GM12801 (cell line): ENCODE data around the gene PLEKHA8.

Source experiments
- TF ChIP-seq, protein P1 (sequence below): IDR thresholded peaks from one replicate; pipeline ENCODE4 v1.5.1; 2011; ENCODE audit warnings: control low read depth; ENCODE audit not compliant: insufficient read length; ENCODE audit errors: extremely low read depth

The PLEKHA8 gene

DNA sequence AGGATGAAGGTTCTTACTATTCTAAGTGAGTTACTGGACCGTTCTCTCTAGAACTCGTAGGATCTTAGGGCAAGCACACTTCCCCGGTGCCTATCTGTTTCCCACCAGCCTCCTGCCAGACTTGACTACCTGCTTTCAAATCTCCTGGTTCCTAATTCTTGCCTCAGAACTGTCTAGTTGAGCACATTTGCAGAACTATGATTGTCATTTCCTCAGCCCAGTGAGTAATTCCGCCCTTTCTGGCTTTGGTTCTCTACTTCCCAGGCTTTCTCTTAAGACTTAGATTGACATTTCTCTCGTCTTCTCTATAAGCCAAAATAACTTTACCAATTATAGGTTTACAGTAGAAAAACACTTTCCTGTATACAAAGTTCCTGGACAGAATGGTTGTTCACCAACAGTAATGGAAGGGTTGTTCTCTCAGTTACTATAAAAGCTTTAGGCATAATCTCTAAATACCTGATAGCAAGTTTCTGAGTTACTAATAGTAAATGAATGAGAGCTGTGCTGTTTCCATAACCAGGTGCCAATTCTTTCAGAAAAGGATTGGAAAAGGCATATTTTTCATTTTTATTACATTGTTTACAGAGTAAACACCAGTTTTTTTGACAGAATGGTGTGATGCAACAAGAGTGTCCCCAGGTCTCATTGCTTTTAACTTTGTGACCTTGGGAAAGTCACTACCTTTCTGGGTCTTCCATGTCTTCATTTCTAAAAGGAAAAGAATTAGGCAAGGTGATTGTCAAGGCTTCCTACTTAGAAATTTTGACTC is 41.1 kb downstream of the PLEKHA8 start:
- TF ChIP-seq, protein P1, sequence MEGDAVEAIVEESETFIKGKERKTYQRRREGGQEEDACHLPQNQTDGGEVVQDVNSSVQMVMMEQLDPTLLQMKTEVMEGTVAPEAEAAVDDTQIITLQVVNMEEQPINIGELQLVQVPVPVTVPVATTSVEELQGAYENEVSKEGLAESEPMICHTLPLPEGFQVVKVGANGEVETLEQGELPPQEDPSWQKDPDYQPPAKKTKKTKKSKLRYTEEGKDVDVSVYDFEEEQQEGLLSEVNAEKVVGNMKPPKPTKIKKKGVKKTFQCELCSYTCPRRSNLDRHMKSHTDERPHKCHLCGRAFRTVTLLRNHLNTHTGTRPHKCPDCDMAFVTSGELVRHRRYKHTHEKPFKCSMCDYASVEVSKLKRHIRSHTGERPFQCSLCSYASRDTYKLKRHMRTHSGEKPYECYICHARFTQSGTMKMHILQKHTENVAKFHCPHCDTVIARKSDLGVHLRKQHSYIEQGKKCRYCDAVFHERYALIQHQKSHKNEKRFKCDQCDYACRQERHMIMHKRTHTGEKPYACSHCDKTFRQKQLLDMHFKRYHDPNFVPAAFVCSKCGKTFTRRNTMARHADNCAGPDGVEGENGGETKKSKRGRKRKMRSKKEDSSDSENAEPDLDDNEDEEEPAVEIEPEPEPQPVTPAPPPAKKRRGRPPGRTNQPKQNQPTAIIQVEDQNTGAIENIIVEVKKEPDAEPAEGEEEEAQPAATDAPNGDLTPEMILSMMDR, result no peak

DNA sequence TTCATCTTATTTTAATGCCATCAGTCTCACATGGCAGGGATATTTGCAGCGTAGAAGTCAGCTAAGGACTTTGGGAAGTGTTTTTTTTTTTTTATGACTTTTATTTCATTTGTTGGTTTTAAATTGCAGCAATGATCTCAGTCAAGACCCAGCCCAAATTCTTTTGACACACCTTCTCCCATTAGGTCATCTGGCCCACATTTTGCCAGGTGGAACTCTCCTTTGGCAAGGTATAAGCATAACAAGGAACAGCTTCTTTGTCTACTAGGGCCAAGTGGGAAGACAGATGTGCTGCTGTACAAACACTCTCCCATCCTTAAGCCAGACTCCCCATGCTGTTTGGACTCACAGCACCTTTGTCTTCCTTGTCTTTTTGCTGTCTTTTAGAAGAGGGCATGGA is 41.8 kb downstream of the PLEKHA8 start:
- TF ChIP-seq, protein P1, result no peak

DNA sequence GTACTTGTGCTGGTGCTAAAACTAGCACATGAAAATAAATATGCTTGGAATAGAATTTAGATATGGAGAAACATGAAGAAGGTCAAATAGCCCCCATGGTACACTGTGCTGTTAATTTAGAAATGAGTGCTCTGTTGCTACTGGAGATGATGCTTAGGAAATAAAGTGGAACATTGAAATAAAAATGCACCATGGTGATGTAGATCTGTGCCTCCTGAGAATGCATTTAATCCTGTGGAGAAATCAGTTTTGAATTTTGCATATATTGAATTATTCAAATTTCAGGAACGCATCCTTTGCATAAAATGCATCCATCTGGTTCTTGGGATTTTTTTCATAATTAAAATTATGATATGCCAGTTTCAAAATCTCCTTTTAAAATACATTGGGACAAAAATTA is 44.5 kb downstream of the PLEKHA8 start:
- TF ChIP-seq, protein P1, result no peak

DNA sequence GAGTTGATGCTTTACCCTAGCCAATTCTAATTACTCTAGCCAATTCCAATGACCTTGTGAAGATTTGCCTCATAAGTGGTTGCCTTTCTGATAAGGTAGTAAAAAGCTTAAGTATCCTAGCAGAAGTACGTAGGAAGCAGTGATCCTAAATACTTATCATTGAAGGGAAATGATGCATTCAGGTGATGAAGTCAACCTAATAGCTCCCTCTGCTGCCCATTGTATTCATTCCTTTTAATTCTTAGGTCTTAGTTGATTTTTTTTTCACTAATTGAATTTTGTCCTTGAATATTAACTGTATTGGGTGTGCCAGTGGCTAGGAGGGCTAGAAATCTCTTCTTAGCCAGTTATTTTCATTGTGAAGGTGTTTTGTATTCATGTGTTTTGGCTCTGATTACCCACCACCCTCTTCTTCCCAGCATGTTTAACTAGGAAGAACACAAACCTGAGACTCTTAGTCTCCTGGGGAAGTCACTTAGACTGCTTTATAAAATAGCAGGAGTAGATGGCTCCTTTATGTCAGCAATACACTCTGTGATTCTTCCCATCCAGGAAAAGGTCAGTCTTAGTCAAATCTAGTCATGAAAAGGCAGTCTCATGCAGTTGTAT is 46.3 kb downstream of the PLEKHA8 start:
- TF ChIP-seq, protein P1, result no peak

DNA sequence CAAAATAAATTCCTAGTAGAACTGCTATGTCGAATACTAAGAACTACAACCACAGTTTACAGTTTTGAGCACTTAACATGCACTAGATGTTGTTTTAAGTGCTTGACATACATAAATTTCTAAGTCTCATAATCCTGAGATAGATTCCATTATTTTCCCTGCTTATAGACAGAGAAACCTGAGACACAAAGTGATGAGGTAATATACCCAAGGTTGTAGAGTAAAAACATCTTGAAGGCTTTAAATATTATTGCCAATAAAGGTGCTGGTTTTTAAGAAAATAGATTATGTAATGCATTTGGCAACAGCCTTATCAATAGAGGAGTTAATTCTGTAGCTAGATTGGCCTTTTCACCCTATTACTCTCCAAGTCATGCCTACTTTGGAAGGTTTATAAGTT is 48.2 kb downstream of the PLEKHA8 start:
- TF ChIP-seq, protein P1, result no peak

DNA sequence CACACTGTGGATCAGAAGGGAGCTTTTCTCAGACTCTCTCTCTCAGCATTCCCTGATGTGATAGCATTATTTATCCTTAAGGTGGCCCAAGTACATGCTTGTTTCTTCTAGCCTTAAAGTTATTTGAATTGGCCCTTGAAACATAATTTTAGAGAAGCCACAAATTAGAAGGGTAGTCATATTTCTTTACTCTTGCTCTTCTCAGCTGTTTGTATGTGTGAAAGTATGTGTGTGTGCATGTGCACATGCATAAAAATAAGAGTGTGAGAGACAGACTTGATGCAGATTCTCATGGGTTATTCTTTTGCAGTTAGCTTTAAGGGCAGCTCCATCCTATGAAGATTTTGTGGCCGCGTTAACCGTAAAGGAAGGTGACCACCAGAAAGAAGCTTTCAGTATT is 50.1 kb downstream of the PLEKHA8 start:
- TF ChIP-seq, protein P1, result no peak

DNA sequence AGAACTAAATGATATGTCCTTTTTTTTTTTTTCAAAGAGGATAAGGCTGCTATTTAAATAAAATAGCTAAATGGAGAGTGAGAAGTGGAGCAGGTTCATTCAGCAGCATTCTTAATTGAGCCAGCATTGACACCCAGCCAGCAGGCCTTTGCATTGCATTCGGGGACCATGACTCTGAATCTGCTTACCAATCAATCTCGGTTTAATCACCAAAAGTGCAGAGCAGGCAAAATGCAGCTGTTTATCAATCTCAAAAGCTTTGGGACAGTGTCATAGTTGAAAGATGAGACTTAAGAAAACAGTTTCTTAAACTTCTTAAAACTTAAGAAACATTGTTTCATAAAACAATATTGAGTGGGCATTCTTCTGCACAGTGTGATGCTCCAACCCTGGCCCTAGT is 51.7 kb downstream of the PLEKHA8 start:
- TF ChIP-seq, protein P1, result no peak
